WTC11 (cell line): ENCODE data around the gene SRD5A1. TPM values are rescaled to one million over a fixed set of nuclear protein-coding genes. Genes with fewer than 3 reads are reported as not detected.

Experiments used
- ATAC-seq: fragments of 200-7000 bp; cut with Tn5 transposase; 2 replicates; pipeline ENCODE4 v1.10.0; 2021; ENCODE audit warnings: mild to moderate bottlenecking, moderate library complexity
- CTCF ChIA-PET: fragments of 300-600 bp; sonication (Branson Sonifier 250); formaldehyde crosslinking; loops from one replicate; lab custom pipeline; 2021; ENCODE audit warnings: antibody characterized with exemption; lab: Charles Lee
- POLR2A ChIA-PET: fragments of 350-600 bp; sonication (Branson Sonifier 250); formaldehyde crosslinking; loops from one replicate; lab custom pipeline; 2021; ENCODE audit warnings: antibody characterized with exemption; lab: Charles Lee
- DNase-seq: peaks from one replicate; pipeline ENCODE4 v3.0.0; 2021; ENCODE audit warnings: low spot score
- H3K27ac Mint-ChIP-seq: 2 replicates; pipeline ENCODE4 v1.8.0; 2021; ENCODE audit warnings: mixed read lengths
- H3K27me3 Mint-ChIP-seq: 2 replicates; pipeline ENCODE4 v1.8.0; 2021; ENCODE audit warnings: low read depth, mild to moderate bottlenecking, moderate library complexity, mixed read lengths
- H3K36me3 Mint-ChIP-seq: 2 replicates; pipeline ENCODE4 v1.8.0; 2021; ENCODE audit warnings: mixed read lengths
- H3K4me1 Mint-ChIP-seq: 2 replicates; pipeline ENCODE4 v1.8.0; 2022; ENCODE audit warnings: mixed read lengths
- H3K4me3 Mint-ChIP-seq: 2 replicates; pipeline ENCODE4 v1.8.0; 2021; ENCODE audit warnings: mild to moderate bottlenecking, moderate library complexity, mixed read lengths
- H3K9me3 Mint-ChIP-seq: 2 replicates; pipeline ENCODE4 v1.8.0; 2021; ENCODE audit warnings: mixed read lengths
- AFF4 ChIP-seq: sonication (generic); formaldehyde crosslinking; IDR thresholded peaks from 2 replicates; pipeline ENCODE4 v1.8.1; 2023; ENCODE audit warnings: mild to moderate bottlenecking, missing genetic modification reagents, borderline replicate concordance
- AR ChIP-seq: fragments of 250-450 bp; sonication (Bioruptor Pico); IDR thresholded peaks from 2 replicates; pipeline ENCODE4 v1.9.0; 2021; ENCODE audit warnings: mild to moderate bottlenecking
- ATF2 ChIP-seq: sonication (generic); formaldehyde crosslinking; IDR thresholded peaks from 2 replicates; pipeline ENCODE4 v1.8.1; 2022; ENCODE audit warnings: low read depth, missing genetic modification reagents, borderline replicate concordance
- CREM ChIP-seq: sonication (generic); formaldehyde crosslinking; IDR thresholded peaks from 2 replicates; pipeline ENCODE4 v1.8.1; 2022; ENCODE audit warnings: mild to moderate bottlenecking, missing genetic modification reagents, moderate library complexity
- FOXP1 ChIP-seq: sonication (generic); formaldehyde crosslinking; IDR thresholded peaks from 2 replicates; pipeline ENCODE4 v1.8.0; 2022; ENCODE audit warnings: missing genetic modification reagents, mild to moderate bottlenecking, moderate library complexity, borderline replicate concordance
- GRHL2 ChIP-seq: fragments of 250-450 bp; sonication (Bioruptor Pico); IDR thresholded peaks from 2 replicates; pipeline ENCODE4 v1.8.0; 2022; ENCODE audit warnings: mild to moderate bottlenecking, moderate library complexity; ENCODE audit not compliant: insufficient replicate concordance, severe bottlenecking
- IRF1 ChIP-seq: sonication (generic); formaldehyde crosslinking; IDR thresholded peaks from 2 replicates; pipeline ENCODE4 v1.8.0; 2023; ENCODE audit warnings: missing genetic modification reagents
- KAT7 ChIP-seq: sonication (generic); formaldehyde crosslinking; IDR thresholded peaks from 2 replicates; pipeline ENCODE4 v1.8.1; 2023; ENCODE audit warnings: missing genetic modification reagents, mild to moderate bottlenecking, borderline replicate concordance
- NR2C2 ChIP-seq: sonication (generic); formaldehyde crosslinking; IDR thresholded peaks from 2 replicates; pipeline ENCODE4 v1.8.0; 2022; ENCODE audit warnings: mild to moderate bottlenecking, missing genetic modification reagents
- OVOL2 ChIP-seq: fragments of 250-450 bp; sonication (Bioruptor Pico); IDR thresholded peaks from 2 replicates; pipeline ENCODE4 v1.9.0; 2021; ENCODE audit warnings: mild to moderate bottlenecking, borderline replicate concordance
- PRRX2 ChIP-seq: fragments of 250-450 bp; sonication (Bioruptor Pico); IDR thresholded peaks from 2 replicates; pipeline ENCODE4 v1.8.0; 2021; ENCODE audit warnings: mild to moderate bottlenecking
- TEAD1 ChIP-seq: sonication (generic); formaldehyde crosslinking; IDR thresholded peaks from 2 replicates; pipeline ENCODE4 v1.8.0; 2022; ENCODE audit warnings: mild to moderate bottlenecking, missing genetic modification reagents
- USF2 ChIP-seq: sonication (generic); formaldehyde crosslinking; IDR thresholded peaks from 2 replicates; pipeline ENCODE4 v1.8.1; 2023; ENCODE audit warnings: mild to moderate bottlenecking, missing genetic modification reagents, moderate library complexity
- ZNF317 ChIP-seq: sonication (generic); formaldehyde crosslinking; IDR thresholded peaks from 2 replicates; pipeline ENCODE4 v1.8.1; 2023; ENCODE audit warnings: low read depth, mild to moderate bottlenecking, moderate library complexity, missing genetic modification reagents, borderline replicate concordance
- ZNF416 ChIP-seq: fragments of 250-450 bp; sonication (Bioruptor Pico); IDR thresholded peaks from 2 replicates; pipeline ENCODE4 v1.9.0; 2021; ENCODE audit warnings: mild to moderate bottlenecking, inconsistent platforms
- ZNF423 ChIP-seq: fragments of 250-450 bp; sonication (Bioruptor Pico); IDR thresholded peaks from 2 replicates; pipeline ENCODE4 v2.1.2; 2022; ENCODE audit warnings: mild to moderate bottlenecking, moderate library complexity
- total RNA-seq: library from RNA; stranded (reverse); gene quantifications from 3 replicates; pipeline ENCODE4 v1.2.3, GENCODE V29; 2021

SRD5A1 gene
- total RNA-seq, 1 experiment from 2014 or later = 36.9 TPM

GRCh38 chr5:6675784-6676491, 42.7 kb downstream of the SRD5A1 start (continued):
- no peak for TF ChIP-seq ATF2 (CRISPR knock-in tag)
- TF ChIP-seq ZNF423 = no peak
- no peak for TF ChIP-seq GRHL2 (CRISPR knock-in tag)
- TF ChIP-seq AR (CRISPR knock-in tag) = no peak

- no peak overlapping the region for H3K4me3 Mint-ChIP-seq
- no peak overlapping the region for H3K27ac Mint-ChIP-seq
- TF ChIP-seq KAT7 (CRISPR knock-in tag) (no peak), USF2 (CRISPR knock-in tag) (no peak), IRF1 (CRISPR knock-in tag) (no peak), OVOL2 (CRISPR knock-in tag) (no peak), AFF4 (CRISPR knock-in tag) (no peak), TEAD1 (no peak), FOXP1 (no peak), ZNF317 (CRISPR knock-in tag) (no peak), CREM (CRISPR knock-in tag) (no peak), PRRX2 (CRISPR knock-in tag) (no peak), ZNF416 (CRISPR knock-in tag) (no peak), NR2C2 (CRISPR knock-in tag) (no peak)
- ChIA-PET POLR2A (no interaction called here), CTCF (no interaction called here)
- peaks cover 39% of the 10 kb centered on the region for H3K36me3 Mint-ChIP-seq
- peaks cover 55% of the 10 kb centered on the region for H3K9me3 Mint-ChIP-seq
- no peak for ATAC-seq
- peaks cover 14% of the 10 kb centered on the region for H3K27me3 Mint-ChIP-seq
- H3K4me1 Mint-ChIP-seq = no peaks in the 10 kb centered on the region
- no peak for DNase-seq
Observed at GRCh38 chr5:6676702-6677101, 43.5 kb downstream of the SRD5A1 start.
